ENCODE data around the gene TMEM190.

The TMEM190 gene

DNA sequence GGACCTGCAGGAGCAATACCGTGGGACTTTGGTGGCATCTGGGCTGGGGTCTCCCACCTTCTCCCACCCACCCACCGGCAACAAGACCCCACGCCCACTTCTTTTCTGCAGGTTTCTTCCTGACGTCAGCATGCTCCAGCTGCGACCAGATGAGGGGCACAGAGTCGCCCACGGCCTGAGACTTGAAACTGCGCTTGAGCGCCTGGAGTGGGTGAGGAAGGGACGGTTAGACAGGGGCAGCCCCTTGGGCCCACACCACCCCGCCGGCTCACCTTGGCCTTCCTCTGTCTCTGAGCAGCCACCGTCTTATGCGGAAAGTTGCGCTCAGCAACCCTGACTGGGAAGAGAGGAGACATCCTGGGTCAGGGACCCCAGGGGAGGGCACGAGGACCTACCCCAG is 15.7 kb upstream of the TMEM190 start:
- DNase-seq (ENCODE audit: low read depth): no peak
- no peak overlapping the region for H3K4me3 ChIP-seq (ENCODE audit: low read depth, low read length)
- TF ChIP-seq, protein P1, sequence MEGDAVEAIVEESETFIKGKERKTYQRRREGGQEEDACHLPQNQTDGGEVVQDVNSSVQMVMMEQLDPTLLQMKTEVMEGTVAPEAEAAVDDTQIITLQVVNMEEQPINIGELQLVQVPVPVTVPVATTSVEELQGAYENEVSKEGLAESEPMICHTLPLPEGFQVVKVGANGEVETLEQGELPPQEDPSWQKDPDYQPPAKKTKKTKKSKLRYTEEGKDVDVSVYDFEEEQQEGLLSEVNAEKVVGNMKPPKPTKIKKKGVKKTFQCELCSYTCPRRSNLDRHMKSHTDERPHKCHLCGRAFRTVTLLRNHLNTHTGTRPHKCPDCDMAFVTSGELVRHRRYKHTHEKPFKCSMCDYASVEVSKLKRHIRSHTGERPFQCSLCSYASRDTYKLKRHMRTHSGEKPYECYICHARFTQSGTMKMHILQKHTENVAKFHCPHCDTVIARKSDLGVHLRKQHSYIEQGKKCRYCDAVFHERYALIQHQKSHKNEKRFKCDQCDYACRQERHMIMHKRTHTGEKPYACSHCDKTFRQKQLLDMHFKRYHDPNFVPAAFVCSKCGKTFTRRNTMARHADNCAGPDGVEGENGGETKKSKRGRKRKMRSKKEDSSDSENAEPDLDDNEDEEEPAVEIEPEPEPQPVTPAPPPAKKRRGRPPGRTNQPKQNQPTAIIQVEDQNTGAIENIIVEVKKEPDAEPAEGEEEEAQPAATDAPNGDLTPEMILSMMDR (IDR thresholded peaks at IDR 0.05; ENCODE audit: control insufficient read depth, extremely low read depth, insufficient read depth): no peak

DNA sequence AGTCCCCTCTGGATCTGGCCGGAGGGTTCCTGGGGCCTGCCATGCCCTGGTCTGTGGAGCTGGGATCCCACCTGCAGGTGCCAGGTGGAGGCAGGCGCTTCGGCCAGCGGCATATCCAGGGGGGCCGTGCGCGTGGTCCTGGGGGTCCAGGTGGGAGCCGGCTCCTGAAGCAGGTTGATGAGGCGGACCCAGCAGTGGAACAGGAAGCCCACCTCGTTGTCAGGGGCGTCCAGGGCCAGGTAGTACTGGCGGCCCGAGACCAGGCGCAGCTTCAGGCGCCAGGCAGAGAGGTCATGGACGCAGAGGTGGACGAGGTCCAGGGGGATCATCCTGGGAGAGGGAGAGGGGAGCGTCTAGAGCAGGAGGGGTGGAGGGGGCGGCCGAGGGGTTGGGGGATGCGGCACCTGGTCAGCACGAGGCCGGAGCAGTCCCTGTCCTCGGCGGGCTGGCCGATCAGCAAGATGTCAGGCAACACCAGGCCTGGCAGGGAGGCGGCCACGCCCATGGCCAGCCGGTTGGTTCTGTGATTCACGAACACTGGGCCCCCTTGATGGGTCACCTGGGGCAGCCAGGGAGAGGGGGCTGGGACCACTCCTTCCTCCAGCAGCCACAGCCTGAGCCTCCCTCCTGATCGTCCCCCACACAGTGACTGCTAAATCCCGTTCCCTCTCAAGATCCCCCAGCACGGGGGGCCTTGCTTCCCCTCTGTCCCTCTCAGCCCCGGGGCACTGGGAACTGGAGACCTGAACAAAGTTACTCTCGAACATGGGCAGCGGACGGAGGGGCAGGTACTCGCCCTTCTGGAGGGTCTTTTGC is 14.2 kb upstream of the TMEM190 start:
- H3K4me3 ChIP-seq (ENCODE audit: low read depth, low read length): no peak overlapping the region
- TF ChIP-seq, protein P1 (IDR thresholded peaks at IDR 0.05; ENCODE audit: control insufficient read depth, extremely low read depth, insufficient read depth): no peak
- no peak for DNase-seq (ENCODE audit: low read depth)

DNA sequence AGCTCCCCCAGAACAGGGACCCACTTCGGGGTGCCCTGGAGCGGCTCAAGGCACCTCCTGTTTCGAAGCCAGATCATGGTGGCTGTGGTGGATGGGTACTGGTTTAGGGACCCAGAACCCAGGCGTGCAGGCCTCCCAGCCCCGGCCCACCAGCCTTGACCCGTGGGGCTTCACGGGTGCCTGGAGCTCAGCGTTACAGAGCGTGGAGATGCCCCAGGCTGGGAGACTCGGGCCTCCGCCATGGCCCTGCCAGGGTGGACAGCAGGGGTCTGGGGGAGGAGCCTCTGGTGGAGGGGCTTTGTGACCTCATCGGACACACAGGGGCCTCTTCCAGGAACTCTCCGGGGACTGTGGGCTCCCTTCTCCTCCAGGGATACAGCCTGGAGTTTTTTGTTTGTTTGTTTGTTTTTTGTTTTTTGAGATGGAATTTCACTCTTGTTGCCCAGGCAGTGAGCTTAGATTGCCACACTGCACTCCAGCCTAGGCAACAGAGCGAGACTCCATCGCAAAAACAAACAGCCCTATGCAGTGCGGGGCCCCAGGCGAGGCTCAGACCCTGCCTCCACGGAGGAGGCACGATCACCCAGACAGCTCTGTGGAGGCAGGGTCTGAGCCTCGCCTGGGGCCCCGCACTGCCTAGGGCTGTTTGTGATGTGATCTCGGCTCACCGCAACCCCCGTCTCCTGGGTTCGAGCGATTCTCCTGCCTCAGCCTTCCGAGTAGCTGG is 13.5 kb upstream of the TMEM190 start, which contains the start of gene GARIN5B:
GARIN5B (minus strand) TSS at position 271 of the 727 bp plus-strand sequence; CDS start at position 77, 194 bp downstream.
- TF ChIP-seq, protein P1 (IDR thresholded peaks at IDR 0.05; ENCODE audit: control insufficient read depth, extremely low read depth, insufficient read depth): no peak
- no peak for DNase-seq (ENCODE audit: low read depth)
- no peak within 1 kb of the TSS for H3K4me3 ChIP-seq (ENCODE audit: low read depth, low read length)

DNA sequence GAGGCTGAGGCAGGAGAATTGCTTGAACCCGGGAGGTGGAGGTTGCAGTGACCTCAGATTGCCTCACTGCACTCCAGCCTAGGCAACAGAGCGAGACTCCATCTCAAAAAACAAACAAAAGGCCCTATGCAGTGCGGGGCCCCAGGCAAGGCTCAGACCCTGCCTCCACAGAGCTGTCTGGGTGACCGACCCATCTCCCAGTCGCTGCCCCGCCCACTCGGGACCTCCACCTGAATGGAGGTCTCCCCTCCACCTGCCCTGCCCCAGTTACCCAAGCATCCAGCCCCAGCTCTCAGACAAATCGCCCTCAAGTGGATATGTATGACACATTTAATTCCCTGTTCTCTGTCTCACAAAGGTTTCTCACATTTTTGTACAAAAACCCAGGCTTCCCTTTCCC is 11.4 kb upstream of the TMEM190 start:
- H3K4me3 ChIP-seq (ENCODE audit: low read depth, low read length): no peak overlapping the region
- no peak for DNase-seq (ENCODE audit: low read depth)
- TF ChIP-seq, protein P1 (IDR thresholded peaks at IDR 0.05; ENCODE audit: control insufficient read depth, extremely low read depth, insufficient read depth): no peak

DNA sequence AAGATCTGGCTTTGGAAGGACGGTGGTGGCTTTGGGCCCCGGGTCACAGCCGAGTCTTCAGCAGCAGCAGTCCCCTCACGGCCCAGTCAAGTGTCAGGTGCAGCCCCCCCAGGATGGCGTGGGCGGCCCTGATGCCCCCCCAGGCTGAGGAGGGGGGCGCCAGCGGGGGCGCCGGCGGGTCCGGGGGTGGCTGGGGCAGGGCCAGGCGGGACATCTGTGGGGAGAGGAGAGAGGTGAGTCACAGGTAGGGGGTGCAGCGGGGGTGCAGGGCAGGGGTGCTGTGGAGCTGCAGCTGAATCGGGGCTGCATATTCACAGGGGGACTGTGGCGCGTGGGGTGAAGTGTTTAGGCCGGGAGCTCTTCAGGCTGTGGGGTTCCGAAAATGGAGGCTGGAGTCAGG is 10.7 kb upstream of the TMEM190 start:
- no peak overlapping the region for H3K4me3 ChIP-seq (ENCODE audit: low read depth, low read length)
- TF ChIP-seq, protein P1 (IDR thresholded peaks at IDR 0.05; ENCODE audit: control insufficient read depth, extremely low read depth, insufficient read depth): no peak
- DNase-seq (ENCODE audit: low read depth): no peak

DNA sequence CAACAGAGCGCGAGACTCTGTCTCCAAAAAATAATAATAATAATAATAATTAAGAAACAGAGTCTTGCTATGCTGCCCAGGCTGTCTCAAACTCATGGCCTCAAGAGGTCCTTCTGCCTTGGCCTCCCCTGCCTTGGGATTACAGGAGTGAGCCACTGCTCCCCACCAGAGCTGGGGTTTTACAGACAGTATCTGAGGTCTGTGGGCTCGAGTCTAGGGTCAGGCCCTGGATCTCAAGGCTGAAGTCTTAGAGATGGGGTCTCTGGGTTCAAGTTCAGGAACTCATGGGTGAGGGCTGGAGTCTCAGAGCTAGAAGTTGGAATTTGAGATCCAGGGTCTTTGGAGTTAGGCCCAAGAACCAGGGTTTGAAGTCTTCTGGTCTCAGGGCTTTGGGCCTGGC is 9.8 kb upstream of the TMEM190 start:
- H3K4me3 ChIP-seq (ENCODE audit: low read depth, low read length): no peak overlapping the region
- no peak for DNase-seq (ENCODE audit: low read depth)
- TF ChIP-seq, protein P1 (IDR thresholded peaks at IDR 0.05; ENCODE audit: control insufficient read depth, extremely low read depth, insufficient read depth): no peak
